NCI-H510A (cell line): ENCODE measurements around the gene FCER2.
"Not testable (repeated sequence)": the region's sequence is repeated elsewhere in the genome, so short reads cannot be mapped to it uniquely, and the experiment has no call there.

Experiments
- DNase-seq: peaks from one replicate; lab custom pipeline; 2025; lab: John Stamatoyannopoulos, UW

FCER2 gene

GRCh38 chr19:7701654-7702457 lies at the start of gene FCER2:
FCER2 (minus strand) TSS chr19:7702131; CDS start chr19:7699760, 2,371 bp downstream.
- no peak for DNase-seq

GRCh38 chr19:7751157-7751783 lies 49.3 kb upstream of the FCER2 start:
- DNase-seq = no peak

DNA sequence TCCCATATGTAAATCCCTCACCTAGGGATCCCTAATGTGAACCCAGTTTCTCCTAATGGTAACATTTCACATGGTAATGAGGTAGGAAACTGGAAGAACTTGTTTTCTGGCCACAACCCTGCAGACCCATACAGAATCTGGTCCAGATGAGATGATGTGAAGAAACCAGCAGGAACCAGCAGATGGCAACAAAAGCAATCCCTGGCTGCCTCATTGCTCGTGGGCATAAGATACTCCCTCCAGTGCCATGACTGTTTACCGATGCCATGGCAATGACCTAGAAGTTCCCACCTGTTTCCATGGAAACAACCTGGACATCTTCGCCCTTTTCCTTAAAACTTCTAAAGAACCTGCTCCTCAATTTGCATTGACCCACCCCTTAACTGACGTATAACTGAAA lies 46.8 kb upstream of the FCER2 start:
- no peak for DNase-seq

- no peak for DNase-seq
These were observed 46.2 kb upstream of the FCER2 start for GRCh38 chr19:7748171-7748570.

- DNase-seq = no peak
These were observed 45.3 kb upstream of the FCER2 start, which contains the start of gene CD209 for GRCh38 chr19:7746903-7747884. CD209 (minus strand) TSS chr19:7747534; CDS start chr19:7747511, 23 bp downstream.

DNA sequence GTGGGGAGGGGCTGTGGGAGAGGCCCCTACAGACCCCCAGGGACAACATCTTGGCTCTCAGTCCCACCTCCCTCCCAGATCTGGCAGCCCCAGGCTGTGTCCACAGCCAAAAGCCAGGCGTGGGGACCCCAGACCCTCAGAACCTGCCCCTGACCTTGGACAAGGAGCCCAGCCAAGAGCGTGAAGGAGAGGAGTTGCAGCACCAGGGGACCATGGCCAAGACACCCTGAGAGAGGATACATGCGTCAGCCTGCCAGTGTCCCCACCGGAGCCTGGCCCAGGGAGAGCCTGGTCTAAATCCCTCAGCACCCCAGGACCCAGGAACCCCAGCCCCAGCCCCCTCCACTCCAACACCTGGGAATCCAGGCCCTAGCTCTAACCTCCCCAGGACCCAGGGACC lies 44.4 kb upstream of the FCER2 start:
- not testable (repeated sequence) for DNase-seq

DNA sequence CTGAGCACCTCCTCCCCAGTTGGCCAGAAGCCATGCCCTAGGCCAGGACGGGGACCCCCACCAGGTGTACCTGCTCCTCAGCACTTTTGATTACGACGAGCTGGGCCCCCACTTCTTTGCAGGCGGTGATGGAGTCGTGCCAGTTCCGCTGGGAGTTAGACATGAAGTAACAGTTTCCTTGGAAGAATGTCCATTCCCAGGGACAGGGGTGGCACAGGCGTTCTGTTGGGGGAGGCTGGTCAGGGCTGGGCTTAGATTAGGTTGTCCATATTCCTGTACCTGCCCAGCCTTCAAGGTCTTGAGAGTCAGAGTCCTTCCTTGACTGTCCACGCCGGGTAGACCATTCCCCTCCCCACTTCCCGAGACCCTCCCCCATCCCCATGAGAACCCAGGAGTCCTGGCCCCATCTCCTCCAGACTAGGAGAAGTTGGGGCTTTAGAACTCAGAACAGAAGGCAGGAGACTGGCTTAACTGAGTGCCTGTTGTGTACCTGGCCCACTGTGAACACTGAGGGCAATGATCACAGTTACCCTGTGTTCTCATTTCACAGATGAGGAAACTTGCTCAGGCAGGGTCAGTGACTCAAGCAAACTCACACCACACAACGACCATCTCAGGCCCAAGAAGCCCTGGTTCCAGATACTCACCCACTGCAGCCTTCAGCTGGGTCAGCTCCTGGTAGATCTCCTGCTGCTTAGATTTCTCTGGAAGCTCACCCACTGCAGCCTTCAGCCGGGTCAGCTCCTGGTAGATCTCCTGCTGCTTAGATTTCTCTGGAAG lies 43.1 kb upstream of the FCER2 start:
- DNase-seq = no peak

DNA sequence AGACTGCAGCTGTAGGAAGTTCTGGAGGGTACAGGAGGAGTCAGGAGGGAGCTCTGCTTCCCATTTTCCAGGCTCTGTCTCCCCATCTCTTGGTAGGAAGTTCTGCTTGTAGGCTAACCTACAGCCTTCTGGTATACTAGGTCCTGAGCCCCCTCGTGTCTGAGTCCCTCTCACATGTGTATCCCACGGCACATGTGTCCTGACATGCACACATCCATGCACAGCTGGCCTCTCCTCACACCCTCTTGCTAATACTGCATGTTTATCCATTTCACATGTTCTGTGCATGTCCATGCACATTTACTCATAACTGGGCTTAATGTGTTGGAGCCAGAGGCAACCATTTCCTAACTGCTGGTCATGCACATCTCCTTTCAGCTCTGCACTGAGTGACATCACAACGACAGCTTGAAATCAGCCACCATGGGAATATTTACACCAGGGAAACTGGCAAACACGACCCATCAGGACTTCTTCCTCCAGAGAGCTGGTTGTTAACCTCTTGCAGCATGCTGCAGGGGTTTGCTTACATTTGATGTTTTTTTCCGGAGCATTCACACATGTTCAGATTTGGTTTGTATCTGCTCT lies 42.4 kb upstream of the FCER2 start:
- DNase-seq = no peak

GRCh38 chr19:7743425-7743841 lies 41.5 kb upstream of the FCER2 start:
- DNase-seq = no peak

DNA sequence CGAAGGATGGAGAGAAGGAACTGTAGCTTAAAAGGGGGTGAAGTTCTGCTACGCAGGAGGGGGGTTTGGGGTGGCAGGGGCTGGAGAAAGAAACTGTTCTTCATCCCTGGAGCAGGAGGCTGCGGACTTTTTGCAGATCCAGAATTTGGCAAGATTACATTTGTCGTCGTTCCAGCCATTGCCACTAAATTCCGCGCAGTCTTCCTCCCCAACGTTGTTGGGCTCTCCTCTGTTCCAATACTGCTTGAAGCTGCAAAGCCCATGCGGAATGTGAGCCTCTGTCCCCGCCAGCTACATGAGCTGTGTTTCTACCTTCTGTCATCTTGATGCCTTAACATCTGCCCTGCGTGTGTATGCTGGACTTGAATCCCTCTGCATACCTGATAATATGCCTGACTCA lies 41.1 kb upstream of the FCER2 start:
- no peak for DNase-seq

DNA sequence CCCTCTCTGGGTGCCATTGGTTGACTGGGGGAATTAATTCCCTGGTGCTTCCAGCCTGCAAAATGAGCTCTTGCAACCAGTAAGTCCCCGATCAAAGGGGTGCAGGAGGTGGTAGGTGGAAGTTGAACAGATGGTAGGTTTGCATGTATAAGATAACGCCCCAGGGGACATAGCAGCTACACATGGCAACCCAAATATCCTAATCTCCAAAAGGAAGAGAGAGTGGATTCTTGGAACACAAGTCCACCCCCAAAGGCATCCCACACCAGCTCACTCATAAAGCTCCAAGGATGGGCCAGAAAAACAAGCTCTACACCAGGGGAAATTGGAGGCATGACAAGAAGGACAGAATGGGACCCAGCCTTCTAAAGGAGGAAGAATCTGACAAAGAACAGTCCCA lies 40.6 kb upstream of the FCER2 start:
- DNase-seq = no peak

DNA sequence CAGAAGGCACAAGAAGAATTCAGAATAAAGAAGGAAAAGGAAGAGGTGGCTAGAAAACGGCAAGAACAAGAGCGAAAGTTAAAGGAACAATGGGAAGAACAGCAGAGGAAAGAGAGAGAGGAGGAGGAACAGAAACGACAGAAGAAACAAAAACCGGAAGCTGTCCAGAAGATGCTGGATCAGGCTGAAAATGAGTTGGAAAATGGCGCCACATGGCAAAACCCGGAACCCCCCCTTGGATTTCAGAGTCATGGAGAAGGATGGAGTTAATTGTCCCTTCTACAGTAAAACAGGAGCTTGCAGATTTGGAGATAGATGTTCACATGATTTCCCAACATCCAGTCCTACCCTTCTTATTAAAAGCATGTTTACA lies 38.7 kb upstream of the FCER2 start:
- DNase-seq = no peak

GRCh38 chr19:7739801-7740681 lies 38.1 kb upstream of the FCER2 start:
- no peak for DNase-seq

GRCh38 chr19:7739211-7739755 lies 37.4 kb upstream of the FCER2 start:
- no peak for DNase-seq

DNA sequence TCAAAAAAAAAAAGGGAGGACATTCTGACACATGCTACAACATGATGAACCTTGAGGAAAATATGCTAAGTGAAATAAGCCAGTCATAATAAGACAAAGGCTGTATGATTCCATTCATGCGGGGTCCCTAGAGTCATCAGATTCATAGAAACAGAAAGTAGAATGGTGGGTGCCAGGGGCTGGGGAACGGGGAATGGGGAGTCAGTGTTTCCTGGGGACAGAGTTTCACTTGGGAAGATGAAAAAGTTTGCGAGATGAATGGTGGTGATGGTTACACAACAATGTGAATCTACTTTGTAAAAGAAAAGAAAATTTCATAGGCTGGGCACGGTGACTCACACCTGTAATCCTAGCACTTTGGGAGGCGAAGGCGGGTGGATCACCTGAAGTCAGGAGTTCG lies 36.1 kb upstream of the FCER2 start:
- DNase-seq = no peak

- no peak for DNase-seq
These were observed 35.3 kb upstream of the FCER2 start for GRCh38 chr19:7737215-7737614.

GRCh38 chr19:7736148-7736547 lies 34.2 kb upstream of the FCER2 start:
- DNase-seq = no peak

- DNase-seq = no peak
These were observed 32.6 kb upstream of the FCER2 start for GRCh38 chr19:7734220-7735203.

- no peak for DNase-seq
These were observed 31.4 kb upstream of the FCER2 start for GRCh38 chr19:7733376-7733775.
